GM12864 (cell line): Measurements from ENCODE around the gene MYH7.

Experiments used
- DNase-seq: peaks from one replicate; pipeline ENCODE4 v3.0.0-alpha.2; 2011; ENCODE audit warnings: low read depth
- H3K4me3 ChIP-seq: 2 replicates; pipeline ENCODE4 v1.5.1; 2011; ENCODE audit warnings: mild to moderate bottlenecking, low read depth, low read length, control low read depth
- TF ChIP-seq, protein P1 (sequence below): IDR thresholded peaks from 2 replicates; pipeline ENCODE4 v1.5.1; 2011; ENCODE audit warnings: low read depth, mild to moderate bottlenecking, moderate library complexity, low read length, control low read depth, inconsistent platforms; ENCODE audit errors: missing control alignments

MYH7 gene

GRCh38 chr14:23449314-23449713, 13.9 kb upstream of the MYH7 start:
- TF ChIP-seq, protein P1, sequence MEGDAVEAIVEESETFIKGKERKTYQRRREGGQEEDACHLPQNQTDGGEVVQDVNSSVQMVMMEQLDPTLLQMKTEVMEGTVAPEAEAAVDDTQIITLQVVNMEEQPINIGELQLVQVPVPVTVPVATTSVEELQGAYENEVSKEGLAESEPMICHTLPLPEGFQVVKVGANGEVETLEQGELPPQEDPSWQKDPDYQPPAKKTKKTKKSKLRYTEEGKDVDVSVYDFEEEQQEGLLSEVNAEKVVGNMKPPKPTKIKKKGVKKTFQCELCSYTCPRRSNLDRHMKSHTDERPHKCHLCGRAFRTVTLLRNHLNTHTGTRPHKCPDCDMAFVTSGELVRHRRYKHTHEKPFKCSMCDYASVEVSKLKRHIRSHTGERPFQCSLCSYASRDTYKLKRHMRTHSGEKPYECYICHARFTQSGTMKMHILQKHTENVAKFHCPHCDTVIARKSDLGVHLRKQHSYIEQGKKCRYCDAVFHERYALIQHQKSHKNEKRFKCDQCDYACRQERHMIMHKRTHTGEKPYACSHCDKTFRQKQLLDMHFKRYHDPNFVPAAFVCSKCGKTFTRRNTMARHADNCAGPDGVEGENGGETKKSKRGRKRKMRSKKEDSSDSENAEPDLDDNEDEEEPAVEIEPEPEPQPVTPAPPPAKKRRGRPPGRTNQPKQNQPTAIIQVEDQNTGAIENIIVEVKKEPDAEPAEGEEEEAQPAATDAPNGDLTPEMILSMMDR, result no peak
- no peak overlapping the region for H3K4me3 ChIP-seq
- DNase-seq, result no peak

- H3K4me3 ChIP-seq, result no peak overlapping the region
- TF ChIP-seq, protein P1, result no peak
- DNase-seq, result no peak
Observed at GRCh38 chr14:23447361-23448350, 12.2 kb upstream of the MYH7 start.

- TF ChIP-seq, protein P1, result no peak
- DNase-seq, result no peak
- no peak overlapping the region for H3K4me3 ChIP-seq
Observed at GRCh38 chr14:23446291-23446851, 10.9 kb upstream of the MYH7 start.

DNA sequence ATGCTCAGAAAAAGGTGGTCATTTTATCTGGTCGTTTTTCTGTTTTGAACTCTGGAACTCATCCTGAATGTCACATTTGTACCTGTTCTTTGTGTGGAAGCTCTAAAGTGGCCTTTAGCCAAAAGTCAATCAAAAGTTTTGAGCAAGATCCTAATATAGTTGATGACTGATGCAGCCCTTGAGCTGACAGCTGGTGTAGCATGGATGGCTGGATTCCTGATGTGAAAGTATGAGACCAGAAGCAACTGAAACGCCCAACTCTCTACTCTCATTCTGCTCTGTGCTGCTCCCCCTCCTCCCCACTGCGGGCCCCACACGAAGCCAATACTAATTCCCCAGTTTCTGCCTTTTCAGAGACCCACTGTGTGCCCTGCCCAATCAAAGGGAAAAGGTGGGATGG, 10.3 kb upstream of the MYH7 start:
- no peak for DNase-seq
- TF ChIP-seq, protein P1, result no peak
- no peak overlapping the region for H3K4me3 ChIP-seq

DNA sequence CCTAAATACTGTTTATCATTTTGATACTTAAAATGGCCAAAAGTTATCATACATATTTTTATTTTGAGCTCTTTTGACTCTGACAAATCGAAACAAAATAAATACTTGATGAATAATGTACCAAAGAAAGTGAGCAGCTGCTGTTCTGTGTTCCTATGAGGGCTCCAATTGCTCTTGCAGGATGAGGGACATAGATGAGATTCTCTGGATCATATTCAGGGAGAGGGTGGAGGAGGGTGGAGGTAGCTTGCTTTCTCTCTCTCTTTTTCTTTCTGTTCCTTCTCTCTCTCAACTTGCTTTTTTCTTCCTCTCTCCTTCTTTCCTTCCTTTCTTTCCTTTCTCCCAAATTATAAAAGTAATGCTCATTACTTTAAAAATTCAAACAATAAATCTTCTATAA, 8.9 kb upstream of the MYH7 start:
- DNase-seq, result no peak
- no peak overlapping the region for H3K4me3 ChIP-seq

GRCh38 chr14:23443881-23444280, 8.4 kb upstream of the MYH7 start:
- no peak for DNase-seq
- TF ChIP-seq, protein P1, result no peak
- no peak overlapping the region for H3K4me3 ChIP-seq

More for the DNA sequence above, 8.9 kb upstream of the MYH7 start:
- TF ChIP-seq, protein P1, result no peak
